K562 (cell line): ENCODE data around the gene CLASP1. TPM values are rescaled to one million over a fixed set of nuclear protein-coding genes. Genes with fewer than 3 reads are reported as not detected.

Experiments used
- CXXC5 ChIP-seq: fragments of 250-450 bp; sonication (Bioruptor Pico); IDR thresholded peaks from 2 replicates; pipeline ENCODE4 v1.8.0; 2022; ENCODE audit warnings: inconsistent platforms, mild to moderate bottlenecking, moderate library complexity
- DACH1 ChIP-seq: fragments of 450-650 bp; IDR thresholded peaks from 2 replicates; pipeline ENCODE4 v1.6.1; 2018; ENCODE audit not compliant: partially characterized antibody
- DIDO1 ChIP-seq: fragments of 450-650 bp; IDR thresholded peaks from 2 replicates; pipeline ENCODE4 v1.6.1; 2016; ENCODE audit warnings: low read depth, missing biosample characterization, missing genetic modification characterization
- HNRNPUL1 ChIP-seq: fragments of 200-400 bp; formaldehyde crosslinking; IDR thresholded peaks from 2 replicates; pipeline ENCODE4 v1.6.1; 2017; ENCODE audit warnings: low read length
- IRF2 ChIP-seq: sonication (generic); formaldehyde crosslinking; IDR thresholded peaks from 2 replicates; pipeline ENCODE4 v1.8.1; 2022; ENCODE audit warnings: mild to moderate bottlenecking, missing genetic modification reagents
- KLF10 ChIP-seq: fragments of 250-450 bp; sonication (Bioruptor Pico); IDR thresholded peaks from 2 replicates; pipeline ENCODE4 v1.6.1; 2021; ENCODE audit warnings: matching md5 sums
- NFRKB ChIP-seq: fragments of 450-650 bp; IDR thresholded peaks from 2 replicates; pipeline ENCODE4 v1.6.1; 2016; ENCODE audit warnings: low read depth
- PCBP1 ChIP-seq: fragments of 200-400 bp; formaldehyde crosslinking; IDR thresholded peaks from 2 replicates; pipeline ENCODE4 v1.6.1; 2018; ENCODE audit warnings: mild to moderate bottlenecking, low read depth, low read length; ENCODE audit not compliant: poor library complexity, severe bottlenecking
- PPARD ChIP-seq: fragments of 250-450 bp; sonication (Bioruptor Pico); IDR thresholded peaks from 2 replicates; pipeline ENCODE4 v1.8.0; 2022; ENCODE audit warnings: inconsistent platforms, mild to moderate bottlenecking, moderate library complexity
- PTBP1 ChIP-seq: fragments of 200-400 bp; formaldehyde crosslinking; IDR thresholded peaks from 2 replicates; pipeline ENCODE4 v1.6.1; 2017; ENCODE audit warnings: low read depth, low read length
- PTRF ChIP-seq: fragments of 450-650 bp; IDR thresholded peaks from 2 replicates; pipeline ENCODE4 v1.6.1; 2016; ENCODE audit warnings: mild to moderate bottlenecking, missing genetic modification characterization, missing compliant biosample characterization
- RBM15 ChIP-seq: fragments of 200-400 bp; formaldehyde crosslinking; IDR thresholded peaks from 2 replicates; pipeline ENCODE4 v1.6.1; 2018; ENCODE audit warnings: mild to moderate bottlenecking, low read length, moderate library complexity; ENCODE audit not compliant: insufficient read depth
- SP1 ChIP-seq: sonication (generic); formaldehyde crosslinking; IDR thresholded peaks from 2 replicates; pipeline ENCODE4 v1.8.1; 2022; ENCODE audit warnings: mild to moderate bottlenecking, missing genetic modification reagents
- ZNF134 ChIP-seq: fragments of 250-450 bp; sonication (Bioruptor Pico); conservative IDR thresholded peaks from 2 replicates; pipeline ENCODE4 v1.4.0; 2020
- ZNF146 ChIP-seq: IDR thresholded peaks from one replicate; pipeline ENCODE4 v1.6.1; 2018; ENCODE audit warnings: missing compliant biosample characterization; ENCODE audit not compliant: unreplicated experiment
- ZNF644 ChIP-seq: fragments of 200-800 bp; sonication (Bioruptor generic); IDR thresholded peaks from 2 replicates; pipeline ENCODE4 v1.6.1; 2016; ENCODE audit warnings: low read depth, missing genetic modification characterization, missing compliant biosample characterization
- ZNF764 ChIP-seq: fragments of 250-450 bp; sonication (Bioruptor Pico); IDR thresholded peaks from 2 replicates; pipeline ENCODE4 v1.4.0; 2020; ENCODE audit warnings: low read depth, mild to moderate bottlenecking, moderate library complexity
- polyA plus RNA-seq, 8 experiments: library from polyadenylated mRNA; depleted of rRNA in 4 of 8; stranded (reverse) in 5 of 8; unstranded in 3 of 8; fragments of >200 nt; fragmentation: Nextera tagmentation in 2 of 8; fragmentation: Illumina TruSeq in 1 of 8; extraction: Ambion mirVana in 2 of 8; extraction: Trizol in 1 of 8; gene quantifications; 2 replicates each; pipeline versions ENCODE4 v1.2.1 to v1.2.3, GENCODE V29; 2011 to 2014; ENCODE audit warnings: inconsistent platforms in 1 of 8, missing spikeins in 1 of 8
- total RNA-seq, 7 experiments: library from RNA; depleted of rRNA in 6 of 7; stranded (reverse); fragments of >200 nt in 6 of 7; fragmentation: Illumina TruSeq in 2 of 7; extraction: Trizol in 2 of 7; gene quantifications; 2 replicates each; pipeline versions ENCODE4 v1.2.1 to v1.2.3, GENCODE V29; 2011 to 2021; ENCODE audit warnings: low replicate concordance in 1 of 7
- TF ChIP-seq, protein P1 (sequence below): fragments of 250-450 bp; sonication (Bioruptor Pico); IDR thresholded peaks from 2 replicates; pipeline ENCODE4 v1.8.0; 2022; ENCODE audit warnings: inconsistent platforms, mild to moderate bottlenecking, moderate library complexity, borderline replicate concordance
- TF ChIP-seq, protein P2 (sequence below): fragments of 200-800 bp; sonication (Bioruptor generic); IDR thresholded peaks from 2 replicates; pipeline ENCODE4 v1.6.1; 2017; ENCODE audit warnings: missing genetic modification characterization, missing compliant biosample characterization
- TF ChIP-seq, protein P3 (sequence below): fragments of 450-650 bp; formaldehyde crosslinking; IDR thresholded peaks from 2 replicates; pipeline ENCODE4 v1.4.0; 2020; ENCODE audit warnings: mild to moderate bottlenecking, mixed read lengths
- TF ChIP-seq, protein P4 (sequence below), 2 experiments: fragments of 450-650 bp; IDR thresholded peaks; 2 replicates each; pipeline ENCODE4 v1.6.1; 2016
- TF ChIP-seq, protein P5 (sequence below): fragments of 450-650 bp; IDR thresholded peaks from 2 replicates; pipeline ENCODE4 v1.6.1; 2016

CLASP1 gene
- total and polyA plus RNA-seq, 9 of the 15 experiments (the other 6 are each of a cell fraction or from before 2014, with no cell fraction given) = 1.7 to 40.3 (median 20.7) TPM

DNA sequence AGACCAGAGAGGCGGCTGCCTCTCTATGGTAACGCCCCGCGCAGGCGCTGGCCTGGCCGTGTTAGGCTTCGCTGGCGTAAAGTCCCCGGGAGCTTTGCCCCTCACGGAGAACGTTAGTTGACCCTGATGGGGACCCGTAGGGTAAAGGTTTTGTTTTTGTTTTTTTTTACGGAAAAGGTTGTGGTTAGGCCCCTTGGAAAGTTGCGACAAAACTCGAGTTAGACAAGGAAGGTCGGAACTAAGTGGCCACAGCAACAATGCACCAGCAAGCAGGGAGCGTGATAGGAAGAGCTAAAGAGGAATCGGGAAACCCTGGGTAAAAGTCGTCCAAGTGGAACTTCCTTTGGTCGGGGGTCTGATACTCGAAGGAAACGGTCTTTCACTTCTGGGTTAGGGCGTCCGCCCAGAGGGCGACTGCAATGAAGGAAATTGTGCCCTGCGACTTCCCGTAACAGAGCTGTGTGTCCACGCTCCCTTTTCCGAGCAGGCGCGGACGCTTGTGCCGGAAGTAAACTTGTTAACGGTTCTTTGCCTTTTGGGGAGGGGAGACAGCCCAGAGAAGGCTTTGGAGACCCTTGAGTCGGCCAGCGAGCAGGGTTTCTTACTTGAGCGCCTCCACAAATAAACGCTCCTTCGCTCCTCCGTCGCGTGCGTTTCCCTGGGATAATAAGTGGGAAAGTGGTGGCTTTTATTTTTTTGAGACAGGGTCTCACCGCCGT lies 493 bp upstream of the CLASP1 start (continued):
- TF ChIP-seq PCBP1 = no peak
- TF ChIP-seq, protein P1, sequence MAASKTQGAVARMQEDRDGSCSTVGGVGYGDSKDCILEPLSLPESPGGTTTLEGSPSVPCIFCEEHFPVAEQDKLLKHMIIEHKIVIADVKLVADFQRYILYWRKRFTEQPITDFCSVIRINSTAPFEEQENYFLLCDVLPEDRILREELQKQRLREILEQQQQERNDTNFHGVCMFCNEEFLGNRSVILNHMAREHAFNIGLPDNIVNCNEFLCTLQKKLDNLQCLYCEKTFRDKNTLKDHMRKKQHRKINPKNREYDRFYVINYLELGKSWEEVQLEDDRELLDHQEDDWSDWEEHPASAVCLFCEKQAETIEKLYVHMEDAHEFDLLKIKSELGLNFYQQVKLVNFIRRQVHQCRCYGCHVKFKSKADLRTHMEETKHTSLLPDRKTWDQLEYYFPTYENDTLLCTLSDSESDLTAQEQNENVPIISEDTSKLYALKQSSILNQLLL (CRISPR knock-in tag) = no peak
- TF ChIP-seq, protein P2, sequence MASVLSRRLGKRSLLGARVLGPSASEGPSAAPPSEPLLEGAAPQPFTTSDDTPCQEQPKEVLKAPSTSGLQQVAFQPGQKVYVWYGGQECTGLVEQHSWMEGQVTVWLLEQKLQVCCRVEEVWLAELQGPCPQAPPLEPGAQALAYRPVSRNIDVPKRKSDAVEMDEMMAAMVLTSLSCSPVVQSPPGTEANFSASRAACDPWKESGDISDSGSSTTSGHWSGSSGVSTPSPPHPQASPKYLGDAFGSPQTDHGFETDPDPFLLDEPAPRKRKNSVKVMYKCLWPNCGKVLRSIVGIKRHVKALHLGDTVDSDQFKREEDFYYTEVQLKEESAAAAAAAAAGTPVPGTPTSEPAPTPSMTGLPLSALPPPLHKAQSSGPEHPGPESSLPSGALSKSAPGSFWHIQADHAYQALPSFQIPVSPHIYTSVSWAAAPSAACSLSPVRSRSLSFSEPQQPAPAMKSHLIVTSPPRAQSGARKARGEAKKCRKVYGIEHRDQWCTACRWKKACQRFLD = peak; percentile 60; the same call in 1 of the 2 replicates
- TF ChIP-seq, protein P3, sequence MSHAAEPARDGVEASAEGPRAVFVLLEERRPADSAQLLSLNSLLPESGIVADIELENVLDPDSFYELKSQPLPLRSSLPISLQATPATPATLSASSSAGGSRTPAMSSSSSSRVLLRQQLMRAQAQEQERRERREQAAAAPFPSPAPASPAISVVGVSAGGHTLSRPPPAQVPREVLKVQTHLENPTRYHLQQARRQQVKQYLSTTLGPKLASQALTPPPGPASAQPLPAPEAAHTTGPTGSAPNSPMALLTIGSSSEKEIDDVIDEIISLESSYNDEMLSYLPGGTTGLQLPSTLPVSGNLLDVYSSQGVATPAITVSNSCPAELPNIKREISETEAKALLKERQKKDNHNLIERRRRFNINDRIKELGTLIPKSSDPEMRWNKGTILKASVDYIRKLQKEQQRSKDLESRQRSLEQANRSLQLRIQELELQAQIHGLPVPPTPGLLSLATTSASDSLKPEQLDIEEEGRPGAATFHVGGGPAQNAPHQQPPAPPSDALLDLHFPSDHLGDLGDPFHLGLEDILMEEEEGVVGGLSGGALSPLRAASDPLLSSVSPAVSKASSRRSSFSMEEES = no peak
- peak; percentile 70 for TF ChIP-seq CXXC5 (CRISPR knock-in tag)
- TF ChIP-seq ZNF146 (CRISPR knock-in tag) = no peak
- TF ChIP-seq, protein P4, sequence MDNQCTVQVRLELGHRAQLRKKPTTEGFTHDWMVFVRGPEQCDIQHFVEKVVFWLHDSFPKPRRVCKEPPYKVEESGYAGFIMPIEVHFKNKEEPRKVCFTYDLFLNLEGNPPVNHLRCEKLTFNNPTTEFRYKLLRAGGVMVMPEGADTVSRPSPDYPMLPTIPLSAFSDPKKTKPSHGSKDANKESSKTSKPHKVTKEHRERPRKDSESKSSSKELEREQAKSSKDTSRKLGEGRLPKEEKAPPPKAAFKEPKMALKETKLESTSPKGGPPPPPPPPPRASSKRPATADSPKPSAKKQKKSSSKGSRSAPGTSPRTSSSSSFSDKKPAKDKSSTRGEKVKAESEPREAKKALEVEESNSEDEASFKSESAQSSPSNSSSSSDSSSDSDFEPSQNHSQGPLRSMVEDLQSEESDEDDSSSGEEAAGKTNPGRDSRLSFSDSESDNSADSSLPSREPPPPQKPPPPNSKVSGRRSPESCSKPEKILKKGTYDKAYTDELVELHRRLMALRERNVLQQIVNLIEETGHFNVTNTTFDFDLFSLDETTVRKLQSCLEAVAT (IDR thresholded peaks at IDR 0.05) = peak; percentile 77; a peak in 3 of 4 replicates
- TF ChIP-seq ZNF764 (CRISPR knock-in tag) = no peak
- TF ChIP-seq DACH1 = no peak
- TF ChIP-seq DIDO1 (tag) = peak; percentile 61; the same call in 1 of the 2 replicates
- no peak for TF ChIP-seq HNRNPUL1
- TF ChIP-seq KLF10 (CRISPR knock-in tag) = no peak
- no peak for TF ChIP-seq ZNF134
- no peak for TF ChIP-seq PTBP1
- TF ChIP-seq RBM15 = no peak
- TF ChIP-seq NFRKB = peak; percentile 90; the same call in 1 of the 2 replicates
- no peak for TF ChIP-seq PPARD (CRISPR knock-in tag)
- TF ChIP-seq, protein P5, sequence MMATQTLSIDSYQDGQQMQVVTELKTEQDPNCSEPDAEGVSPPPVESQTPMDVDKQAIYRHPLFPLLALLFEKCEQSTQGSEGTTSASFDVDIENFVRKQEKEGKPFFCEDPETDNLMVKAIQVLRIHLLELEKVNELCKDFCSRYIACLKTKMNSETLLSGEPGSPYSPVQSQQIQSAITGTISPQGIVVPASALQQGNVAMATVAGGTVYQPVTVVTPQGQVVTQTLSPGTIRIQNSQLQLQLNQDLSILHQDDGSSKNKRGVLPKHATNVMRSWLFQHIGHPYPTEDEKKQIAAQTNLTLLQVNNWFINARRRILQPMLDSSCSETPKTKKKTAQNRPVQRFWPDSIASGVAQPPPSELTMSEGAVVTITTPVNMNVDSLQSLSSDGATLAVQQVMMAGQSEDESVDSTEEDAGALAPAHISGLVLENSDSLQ = no peak
- TF ChIP-seq PTRF (tag) = no peak
- 0 out of 2 replicates have a peak, but pooled peaks have one; percentile 35 for TF ChIP-seq ZNF644
- no peak for TF ChIP-seq IRF2 (CRISPR knock-in tag)
- TF ChIP-seq SP1 (CRISPR knock-in tag) = peak; percentile 51
